Measurements from ENCODE around the gene IKZF2. TPM values are rescaled to one million over a fixed set of nuclear protein-coding genes. Genes with fewer than 3 reads are reported as not detected.

IKZF2 gene
- total RNA-seq, 1 experiment from 2014 or later = 0.44 TPM

- no peak overlapping the region for H3K27ac ChIP-seq (ENCODE audit: low read length)
- intact Hi-C loops (cut with micrococcal nuclease; ENCODE audit: unreplicated experiment) (no loop called here), in situ Hi-C loops (cut with HindIII; ENCODE audit: low pct_unique_long_range_greater_than_20kb, low sequenced_read_pairs) (no loop called here)
- ATAC-seq (no peak), DNase-seq (ENCODE audit: low read depth, low spot score) (no peak)
- H3K9me3 ChIP-seq (ENCODE audit: control insufficient read depth, insufficient read depth, low read depth, low read length) = no peaks in the 10 kb centered on the region
- ChIA-PET POLR2A (no interaction called here), CTCF (no interaction called here)
- no peaks in the 10 kb centered on the region for H3K36me3 ChIP-seq (ENCODE audit: control insufficient read depth, insufficient read depth, low read length)
- no peak overlapping the region for H3K4me3 ChIP-seq (ENCODE audit: low read depth in 2 of 2, low read length in 2 of 2)
- BruUV-seq (replicated peaks) = no TSS peak
- TF ChIP-seq REST (IDR thresholded peaks at IDR 0.05; ENCODE audit: insufficient read depth in 1 of 2, low read depth in 2 of 2, low read length in 1 of 2) (no peak), CTCF (IDR thresholded peaks at IDR 0.05) (no peak), TCF7L2 (IDR thresholded peaks at IDR 0.05; ENCODE audit: low read depth, low read length) (no peak), POLR2AphosphoS5 (IDR thresholded peaks at IDR 0.05; ENCODE audit: low read depth, low read length) (no peak), SIN3A (IDR thresholded peaks at IDR 0.05; ENCODE audit: borderline replicate concordance, insufficient read depth, low read depth, low read length) (no peak)
- no peaks in the 10 kb centered on the region for H3K27me3 ChIP-seq (ENCODE audit: control insufficient read depth, insufficient read depth, low read length)
- no peaks in the 10 kb centered on the region for H3K4me1 ChIP-seq (ENCODE audit: control insufficient read depth, insufficient read depth, low read length)
Measured at GRCh38 chr2:213122725-213123124, 28.7 kb downstream of the IKZF2 start.

GRCh38 chr2:213121690-213122089 lies 29.7 kb downstream of the IKZF2 start:
- in situ Hi-C loops (cut with HindIII; ENCODE audit: low pct_unique_long_range_greater_than_20kb, low sequenced_read_pairs) = no loop called here
- Histone ChIP-seq H3K4me3 (ENCODE audit: low read depth in 2 of 2, low read length in 2 of 2) (no peak overlapping the region), H3K9me3 (ENCODE audit: control insufficient read depth, insufficient read depth, low read depth, low read length) (no peaks in the 10 kb centered on the region), H3K36me3 (ENCODE audit: control insufficient read depth, insufficient read depth, low read length) (no peaks in the 10 kb centered on the region), H3K4me1 (ENCODE audit: control insufficient read depth, insufficient read depth, low read length) (no peaks in the 10 kb centered on the region), H3K27ac (ENCODE audit: low read length) (no peak overlapping the region), H3K27me3 (ENCODE audit: control insufficient read depth, insufficient read depth, low read length) (no peaks in the 10 kb centered on the region)
- intact Hi-C loops (cut with micrococcal nuclease; ENCODE audit: unreplicated experiment) = no loop called here
- TF ChIP-seq POLR2AphosphoS5 (IDR thresholded peaks at IDR 0.05; ENCODE audit: low read depth, low read length) = no peak
- no peak for TF ChIP-seq SIN3A (IDR thresholded peaks at IDR 0.05; ENCODE audit: borderline replicate concordance, insufficient read depth, low read depth, low read length)
- no peak for TF ChIP-seq CTCF (IDR thresholded peaks at IDR 0.05)
- TF ChIP-seq REST (IDR thresholded peaks at IDR 0.05; ENCODE audit: insufficient read depth in 1 of 2, low read depth in 2 of 2, low read length in 1 of 2) = no peak
- no peak for TF ChIP-seq TCF7L2 (IDR thresholded peaks at IDR 0.05; ENCODE audit: low read depth, low read length)
- DNase-seq (ENCODE audit: low read depth, low spot score) (no peak), ATAC-seq (no peak)
- CTCF ChIA-PET = no interaction called here
- BruUV-seq (replicated peaks) = no TSS peak
- POLR2A ChIA-PET = no interaction called here
